Endothelial cell (in vitro differentiated cells): ENCODE measurements around the gene OR7G3. TPM values are rescaled to one million over a fixed set of nuclear protein-coding genes. Genes with fewer than 3 reads are reported as not detected.

ENCODE experiments used
- DNase-seq: peaks from one replicate; pipeline ENCODE4 v3.0.0; 2021; ENCODE audit warnings: low spot score
- H3K27ac Mint-ChIP-seq: one replicate; pipeline ENCODE4 v1.8.0; 2021; ENCODE audit warnings: mixed read lengths, inconsistent platforms; ENCODE audit not compliant: unreplicated experiment
- H3K27me3 Mint-ChIP-seq: one replicate; pipeline ENCODE4 v1.8.0; 2021; ENCODE audit warnings: mild to moderate bottlenecking, moderate library complexity, mixed read lengths, inconsistent platforms; ENCODE audit not compliant: unreplicated experiment
- H3K36me3 Mint-ChIP-seq: one replicate; pipeline ENCODE4 v1.8.0; 2021; ENCODE audit warnings: mild to moderate bottlenecking, low read depth, mixed read lengths, inconsistent platforms; ENCODE audit not compliant: unreplicated experiment
- H3K4me1 Mint-ChIP-seq: one replicate; pipeline ENCODE4 v1.8.0; 2021; ENCODE audit warnings: mild to moderate bottlenecking, mixed read lengths, inconsistent platforms; ENCODE audit not compliant: unreplicated experiment
- H3K4me3 Mint-ChIP-seq: one replicate; pipeline ENCODE4 v1.8.0; 2021; ENCODE audit warnings: mild to moderate bottlenecking, mixed read lengths, inconsistent platforms; ENCODE audit not compliant: unreplicated experiment
- H3K9me3 Mint-ChIP-seq: one replicate; pipeline ENCODE4 v1.8.0; 2021; ENCODE audit warnings: mixed read lengths, inconsistent platforms; ENCODE audit not compliant: unreplicated experiment
- total RNA-seq: library from RNA; stranded (reverse); fragmentation: NEBNext Ultra II Directional; extraction: Animal tissue kit (Norgen Biotek cat#: 25700); gene quantifications from one replicate; pipeline ENCODE4 v1.2.1, GENCODE V29; 2021; ENCODE audit not compliant: unreplicated experiment
- TF ChIP-seq, protein P1 (sequence below): fragments of 200-600 bp; sonication (generic); IDR thresholded peaks from one replicate; pipeline ENCODE4 v1.5.0; 2021; ENCODE audit warnings: antibody characterized with exemption; ENCODE audit not compliant: unreplicated experiment

Gene OR7G3
- total RNA-seq, 1 donor from 2014 or later: not detected

DNA sequence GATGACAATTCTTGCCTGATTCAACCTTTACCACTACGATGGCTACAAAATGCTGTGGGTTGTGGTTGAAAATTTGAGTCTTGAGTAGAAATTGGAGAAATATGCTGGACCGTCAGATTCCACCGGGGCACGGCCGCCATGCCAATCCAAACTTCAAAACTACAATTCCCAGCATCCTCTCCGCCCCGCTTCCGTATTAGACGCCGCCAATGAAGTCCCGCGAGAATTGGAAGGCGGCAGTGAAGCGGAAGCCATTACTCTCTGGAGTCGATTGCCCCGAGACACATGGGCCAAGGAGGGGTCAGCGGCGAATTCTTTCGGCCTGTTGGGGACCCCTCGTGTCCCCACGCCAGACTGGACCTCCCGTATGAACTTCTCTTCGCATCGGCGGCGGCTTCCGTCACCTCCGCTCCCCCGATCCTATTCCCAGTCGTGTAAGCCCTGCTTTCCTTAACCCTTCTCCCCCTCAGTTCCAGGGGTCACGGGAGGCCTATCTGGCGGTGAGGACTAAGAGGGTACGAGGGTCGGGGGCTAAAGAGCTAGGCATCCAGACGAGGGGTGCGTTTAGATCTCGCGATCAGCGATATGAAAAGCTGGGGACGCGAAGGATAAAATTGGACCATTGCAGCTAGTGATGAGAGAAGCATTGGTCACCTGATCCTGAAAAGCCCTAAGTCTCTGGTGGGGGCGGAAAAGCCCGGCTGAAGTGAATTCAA, 13.6 kb upstream of the OR7G3 start, which contains the start of gene ZNF317:
Gene ZNF317 (plus strand): TSS at position 239 of the 716 bp plus-strand sequence. CDS start 15,620 bp downstream, outside the sequence.
- Mint-ChIP-seq H3K27me3 (peaks cover 3% of the 10 kb centered on the region), H3K36me3 (peaks cover under 1% of the 10 kb centered on the region), H3K9me3 (peaks cover 4% of the 10 kb centered on the region), H3K27ac (peak within 1 kb of the TSS; percentile 96), H3K4me1 (peaks cover 15% of the 10 kb centered on the region), H3K4me3 (peak within 1 kb of the TSS; percentile 100)
- TF ChIP-seq, protein P1, sequence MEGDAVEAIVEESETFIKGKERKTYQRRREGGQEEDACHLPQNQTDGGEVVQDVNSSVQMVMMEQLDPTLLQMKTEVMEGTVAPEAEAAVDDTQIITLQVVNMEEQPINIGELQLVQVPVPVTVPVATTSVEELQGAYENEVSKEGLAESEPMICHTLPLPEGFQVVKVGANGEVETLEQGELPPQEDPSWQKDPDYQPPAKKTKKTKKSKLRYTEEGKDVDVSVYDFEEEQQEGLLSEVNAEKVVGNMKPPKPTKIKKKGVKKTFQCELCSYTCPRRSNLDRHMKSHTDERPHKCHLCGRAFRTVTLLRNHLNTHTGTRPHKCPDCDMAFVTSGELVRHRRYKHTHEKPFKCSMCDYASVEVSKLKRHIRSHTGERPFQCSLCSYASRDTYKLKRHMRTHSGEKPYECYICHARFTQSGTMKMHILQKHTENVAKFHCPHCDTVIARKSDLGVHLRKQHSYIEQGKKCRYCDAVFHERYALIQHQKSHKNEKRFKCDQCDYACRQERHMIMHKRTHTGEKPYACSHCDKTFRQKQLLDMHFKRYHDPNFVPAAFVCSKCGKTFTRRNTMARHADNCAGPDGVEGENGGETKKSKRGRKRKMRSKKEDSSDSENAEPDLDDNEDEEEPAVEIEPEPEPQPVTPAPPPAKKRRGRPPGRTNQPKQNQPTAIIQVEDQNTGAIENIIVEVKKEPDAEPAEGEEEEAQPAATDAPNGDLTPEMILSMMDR: no peak
- peak; percentile 87 for DNase-seq

DNA sequence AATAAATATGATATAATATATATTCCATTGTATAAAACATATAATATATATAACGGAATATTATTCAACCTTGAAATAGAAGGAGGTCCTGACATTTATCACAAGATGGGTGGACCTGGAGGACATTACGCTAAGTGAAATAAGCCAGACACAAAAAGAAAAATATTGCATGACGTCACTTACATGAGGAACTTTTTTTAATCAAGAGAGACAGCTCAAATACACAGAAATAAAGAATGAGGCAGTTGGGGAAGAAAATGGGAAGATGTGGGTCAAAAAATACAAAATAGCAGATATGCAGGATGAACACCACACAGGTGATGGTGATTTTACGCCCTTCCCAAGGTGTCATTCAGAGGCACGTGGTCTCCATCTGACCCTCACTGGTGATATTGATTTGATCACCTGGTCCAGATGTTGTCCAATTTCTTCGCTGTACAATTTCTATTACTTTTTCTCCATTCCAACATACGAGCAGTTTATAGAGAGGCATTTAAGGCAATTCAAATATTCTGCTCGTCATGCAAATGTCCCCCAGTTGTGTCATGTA, 12.9 kb upstream of the OR7G3 start:
- Mint-ChIP-seq H3K4me3 (peak overlapping the region; percentile 100), H3K9me3 (peaks cover 3% of the 10 kb centered on the region)

DNA sequence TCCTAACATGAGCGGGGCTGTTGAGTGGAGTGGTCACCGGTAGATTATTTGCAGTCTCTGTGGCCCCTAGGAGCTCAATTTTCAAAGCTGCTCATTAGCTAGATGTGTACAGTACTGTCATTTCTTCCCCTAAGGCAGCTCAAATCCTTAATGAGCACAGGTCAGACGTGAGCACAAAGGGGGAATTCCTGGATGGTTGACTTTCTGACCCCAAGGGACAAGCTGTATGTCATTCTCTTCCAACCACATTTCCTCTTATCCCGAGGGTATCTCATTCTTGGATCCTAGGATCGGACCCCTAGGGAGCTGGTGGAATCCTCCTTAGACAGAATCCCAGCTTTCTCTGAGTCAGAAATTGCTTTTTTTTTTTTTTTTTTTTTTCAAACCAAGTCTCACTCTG, 5.7 kb upstream of the OR7G3 start:
- Mint-ChIP-seq H3K27me3 (peaks cover 2% of the 10 kb centered on the region), H3K9me3 (peaks cover 12% of the 10 kb centered on the region)

More for the DNA sequence above, 12.9 kb upstream of the OR7G3 start:
- no peak for DNase-seq
- Mint-ChIP-seq H3K27me3 (peaks cover 4% of the 10 kb centered on the region), H3K4me1 (peaks cover 15% of the 10 kb centered on the region), H3K27ac (peak overlapping the region; percentile 96), H3K36me3 (no peaks in the 10 kb centered on the region)
- TF ChIP-seq, protein P1: no peak

DNA sequence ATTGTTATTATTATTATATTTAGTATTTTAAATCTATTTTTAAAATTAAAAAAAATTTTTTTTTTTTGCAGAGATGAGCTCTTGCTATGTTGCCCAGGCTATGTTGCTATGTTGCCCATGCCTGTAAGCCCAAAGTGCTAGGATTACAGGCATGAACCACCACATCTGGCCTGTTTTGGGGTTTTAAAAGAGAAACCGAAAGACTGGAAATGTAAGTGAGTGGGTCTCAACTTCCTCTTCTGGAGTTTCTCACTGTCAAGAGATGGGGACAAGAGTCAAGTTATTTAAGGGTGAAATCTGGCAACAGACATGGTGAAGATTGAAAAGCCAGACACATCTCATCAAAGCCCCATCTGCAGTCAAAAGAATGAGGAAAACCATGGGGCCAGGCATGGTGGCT, 4.2 kb upstream of the OR7G3 start:
- no peak for DNase-seq
- TF ChIP-seq, protein P1: no peak
- no peak overlapping the region for H3K4me3 Mint-ChIP-seq
- no peaks in the 10 kb centered on the region for H3K4me1 Mint-ChIP-seq
- H3K27ac Mint-ChIP-seq: no peak overlapping the region
- peaks cover 22% of the 10 kb centered on the region for H3K9me3 Mint-ChIP-seq
- peaks cover 2% of the 10 kb centered on the region for H3K27me3 Mint-ChIP-seq
- H3K36me3 Mint-ChIP-seq: peaks cover 10% of the 10 kb centered on the region

More for the DNA sequence above, 5.7 kb upstream of the OR7G3 start:
- no peak overlapping the region for H3K27ac Mint-ChIP-seq
- TF ChIP-seq, protein P1: no peak
- no peaks in the 10 kb centered on the region for H3K4me1 Mint-ChIP-seq
- H3K4me3 Mint-ChIP-seq: no peak overlapping the region
- peaks cover 3% of the 10 kb centered on the region for H3K36me3 Mint-ChIP-seq
- no peak for DNase-seq

DNA sequence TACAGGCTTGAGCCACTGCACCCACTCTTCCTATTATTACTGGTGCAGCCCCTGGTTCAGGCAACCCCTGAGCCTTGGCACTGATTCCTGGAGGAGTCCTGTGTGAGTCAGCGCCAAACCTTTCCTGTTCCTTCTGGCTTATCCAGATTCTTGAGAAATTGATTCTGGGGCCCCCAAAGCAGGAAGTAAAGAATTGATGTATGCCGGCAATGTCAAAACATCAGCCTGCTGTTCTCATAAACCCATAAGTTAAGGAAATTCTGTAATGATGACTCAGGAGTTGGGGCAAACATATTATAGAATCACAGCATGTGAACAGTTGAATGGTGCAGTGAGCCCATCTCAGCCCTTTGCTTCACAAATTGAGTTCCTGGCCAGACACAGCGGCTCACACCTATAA, 1.4 kb upstream of the OR7G3 start:
- no peak for DNase-seq
- no peaks in the 10 kb centered on the region for H3K27me3 Mint-ChIP-seq
- H3K4me1 Mint-ChIP-seq: no peaks in the 10 kb centered on the region

More for the DNA sequence above, 1.4 kb upstream of the OR7G3 start:
- H3K4me3 Mint-ChIP-seq: no peak overlapping the region
- no peak overlapping the region for H3K27ac Mint-ChIP-seq
- peaks cover 10% of the 10 kb centered on the region for H3K36me3 Mint-ChIP-seq
- H3K9me3 Mint-ChIP-seq: peaks cover 24% of the 10 kb centered on the region
- TF ChIP-seq, protein P1: no peak
